ENCODE results near the gene LRRK1.
"Not testable (repeated sequence)": the region's sequence is repeated elsewhere in the genome, so short reads cannot be mapped to it uniquely, and the experiment has no call there.

Gene LRRK1

GRCh38 chr15:101071651-101072050 is 152.5 kb downstream of the LRRK1 start:
- FAIRE-seq (no peak), DNase-seq (ENCODE audit: insufficient read length, low spot score) (no peak)
- TF ChIP-seq, protein P1, sequence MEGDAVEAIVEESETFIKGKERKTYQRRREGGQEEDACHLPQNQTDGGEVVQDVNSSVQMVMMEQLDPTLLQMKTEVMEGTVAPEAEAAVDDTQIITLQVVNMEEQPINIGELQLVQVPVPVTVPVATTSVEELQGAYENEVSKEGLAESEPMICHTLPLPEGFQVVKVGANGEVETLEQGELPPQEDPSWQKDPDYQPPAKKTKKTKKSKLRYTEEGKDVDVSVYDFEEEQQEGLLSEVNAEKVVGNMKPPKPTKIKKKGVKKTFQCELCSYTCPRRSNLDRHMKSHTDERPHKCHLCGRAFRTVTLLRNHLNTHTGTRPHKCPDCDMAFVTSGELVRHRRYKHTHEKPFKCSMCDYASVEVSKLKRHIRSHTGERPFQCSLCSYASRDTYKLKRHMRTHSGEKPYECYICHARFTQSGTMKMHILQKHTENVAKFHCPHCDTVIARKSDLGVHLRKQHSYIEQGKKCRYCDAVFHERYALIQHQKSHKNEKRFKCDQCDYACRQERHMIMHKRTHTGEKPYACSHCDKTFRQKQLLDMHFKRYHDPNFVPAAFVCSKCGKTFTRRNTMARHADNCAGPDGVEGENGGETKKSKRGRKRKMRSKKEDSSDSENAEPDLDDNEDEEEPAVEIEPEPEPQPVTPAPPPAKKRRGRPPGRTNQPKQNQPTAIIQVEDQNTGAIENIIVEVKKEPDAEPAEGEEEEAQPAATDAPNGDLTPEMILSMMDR (IDR thresholded peaks at IDR 0.05; ENCODE audit: insufficient read depth, missing control alignments), result no peak

- DNase-seq (ENCODE audit: insufficient read length, low spot score); FAIRE-seq: not testable (repeated sequence)
These were observed 153.1 kb downstream of the LRRK1 start for GRCh38 chr15:101072235-101072634.

DNA sequence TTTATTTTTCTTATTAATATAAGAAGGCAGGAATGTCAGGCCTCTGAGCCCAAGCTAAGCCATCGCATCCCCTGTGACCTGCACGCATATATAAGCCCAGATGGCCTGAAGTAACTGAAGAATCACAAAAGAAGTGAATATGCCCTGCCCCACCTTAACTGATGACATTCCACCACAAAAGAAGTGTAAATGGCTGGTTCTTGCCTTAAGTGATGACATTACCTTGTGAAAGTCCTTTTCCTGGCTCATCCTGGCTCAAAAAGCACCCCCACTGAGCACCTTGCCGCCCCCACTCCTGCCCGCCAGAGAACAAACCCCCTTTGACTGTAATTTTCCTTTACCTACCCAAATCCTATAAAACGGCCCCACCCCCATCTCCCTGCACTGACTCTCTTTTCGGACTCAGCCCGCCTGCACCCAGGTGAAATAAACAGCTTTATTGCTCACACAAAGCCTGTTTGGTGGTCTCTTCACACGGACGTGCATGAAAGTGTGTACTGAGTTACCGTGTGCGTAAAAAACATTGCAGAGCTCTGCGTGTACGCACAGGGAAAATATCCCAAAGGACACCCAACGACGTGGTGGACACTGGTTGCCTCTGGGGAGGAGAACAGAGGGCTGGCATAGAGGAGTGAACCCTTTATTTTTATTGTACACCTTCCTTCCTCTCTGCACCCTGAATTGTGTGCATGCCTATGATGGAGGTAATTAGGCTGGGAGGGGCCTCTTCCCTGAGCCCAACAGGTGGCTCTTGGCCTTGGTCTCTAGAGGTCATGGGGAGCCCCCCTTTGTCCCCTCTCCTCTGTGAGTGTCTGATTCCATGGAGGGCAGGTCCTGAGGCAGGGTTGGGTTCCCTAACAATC is 158.9 kb downstream of the LRRK1 start:
- not testable (repeated sequence) for FAIRE-seq; DNase-seq (ENCODE audit: insufficient read length, low spot score)

DNA sequence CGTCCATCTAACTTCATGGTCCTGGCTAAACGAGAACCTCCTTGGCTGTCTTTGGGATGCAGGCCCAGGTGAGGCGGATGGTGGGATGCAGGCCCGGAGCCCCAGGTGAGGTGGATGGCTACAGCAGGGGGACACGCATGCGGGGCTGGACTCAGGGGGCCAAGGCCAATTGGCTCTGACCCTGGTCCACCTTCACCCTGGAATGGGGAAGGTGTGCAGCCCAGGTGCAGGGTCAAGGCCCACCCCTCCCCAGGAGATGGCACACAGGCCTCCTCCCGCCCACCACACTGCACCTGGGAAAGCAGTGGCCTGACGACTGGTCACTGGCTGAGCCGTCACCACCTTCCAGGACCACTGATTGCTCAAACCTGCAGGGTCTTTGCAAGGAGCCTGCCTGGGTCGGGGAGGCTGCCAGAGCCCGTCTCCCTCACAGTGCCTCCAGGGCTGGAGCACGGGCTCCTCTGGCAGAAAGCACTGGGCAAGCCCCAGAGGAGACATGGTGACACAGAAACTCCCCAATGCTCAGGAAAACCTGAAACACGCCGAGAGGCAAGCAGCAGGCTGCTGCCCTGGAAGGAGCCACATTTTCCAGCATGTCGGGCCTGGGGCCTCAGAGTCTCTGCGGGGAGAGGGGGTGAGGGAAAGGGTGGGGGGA is 159.6 kb downstream of the LRRK1 start:
- DNase-seq (ENCODE audit: insufficient read length, low spot score) (no peak), FAIRE-seq (no peak)
- TF ChIP-seq, protein P1 (IDR thresholded peaks at IDR 0.05; ENCODE audit: insufficient read depth, missing control alignments), result no peak

DNA sequence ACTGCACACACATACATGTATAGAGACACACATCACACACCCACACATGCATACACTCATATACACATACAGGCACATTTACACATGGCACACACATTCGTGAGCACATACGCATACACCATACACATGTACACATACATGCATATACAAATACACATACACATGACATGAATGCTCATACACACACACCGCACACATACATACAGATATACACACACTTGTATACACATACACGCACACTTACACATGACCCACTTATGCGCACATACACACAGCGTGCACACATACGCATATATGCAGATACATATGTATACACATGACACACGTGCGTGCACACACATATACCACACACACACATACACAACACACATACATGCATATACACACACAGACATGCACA is 162.7 kb downstream of the LRRK1 start:
- FAIRE-seq (no peak), DNase-seq (ENCODE audit: insufficient read length, low spot score) (no peak)
- TF ChIP-seq, protein P1 (IDR thresholded peaks at IDR 0.05; ENCODE audit: insufficient read depth, missing control alignments), result no peak

DNA sequence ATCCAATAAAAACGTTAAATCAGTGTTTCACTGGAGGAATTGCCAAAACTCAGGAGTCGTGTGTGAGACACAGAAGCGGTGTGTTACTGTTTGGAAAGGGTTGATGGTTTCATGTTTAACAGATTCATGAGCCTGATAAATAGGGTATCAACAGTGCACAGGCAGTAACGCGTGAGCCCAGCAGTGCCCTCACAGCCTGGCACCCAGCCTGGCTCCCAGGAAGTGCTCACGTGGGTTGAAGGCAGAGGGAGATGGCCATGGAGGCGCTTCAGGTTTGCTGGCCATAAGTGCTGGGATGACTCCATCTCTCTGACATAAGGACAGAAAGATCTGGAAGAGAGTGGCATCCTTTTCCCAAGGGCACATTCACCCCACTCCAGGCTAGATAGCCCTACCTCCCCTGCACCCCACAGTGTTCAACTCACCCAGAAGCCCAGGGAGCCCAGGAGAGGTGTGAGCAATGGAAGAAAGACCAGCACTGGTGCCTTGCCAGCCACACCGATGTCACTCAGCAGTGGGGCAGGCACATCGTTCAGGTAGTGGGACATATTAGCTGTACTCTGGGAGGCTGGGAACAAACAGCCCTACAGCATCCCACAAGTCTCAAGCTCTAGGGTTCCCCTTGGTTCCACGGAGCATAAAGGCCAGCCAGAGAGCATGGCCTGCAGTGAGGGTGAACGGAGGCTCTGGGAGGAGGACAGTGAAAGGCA is 164.3 kb downstream of the LRRK1 start:
- FAIRE-seq, result no peak
- DNase-seq (ENCODE audit: insufficient read length, low spot score), result no peak
- TF ChIP-seq, protein P1 (IDR thresholded peaks at IDR 0.05; ENCODE audit: insufficient read depth, missing control alignments), result no peak

- no peak for FAIRE-seq
These were observed 165.6 kb downstream of the LRRK1 start for GRCh38 chr15:101084801-101085200.

More at GRCh38 chr15:101084801-101085200, 165.6 kb downstream of the LRRK1 start:
- no peak for DNase-seq (ENCODE audit: insufficient read length, low spot score)
- TF ChIP-seq, protein P1 (IDR thresholded peaks at IDR 0.05; ENCODE audit: insufficient read depth, missing control alignments), result no peak
